LNCaP clone FGC (cell line): ENCODE data around the gene SFI1.
A peak's percentile ranks its signal among the peaks of the same experiment; 100 is the strongest.
"Not testable (repeated sequence)": the region's sequence is repeated elsewhere in the genome, so short reads cannot be mapped to it uniquely, and the experiment has no call there.

Experiments
- DNase-seq: peaks from one replicate; pipeline ENCODE4 v3.0.0-alpha.2; 2011; ENCODE audit warnings: low read depth
- H3K4me3 ChIP-seq: 2 replicates; pipeline ENCODE4 v1.5.1; 2011; ENCODE audit warnings: mild to moderate bottlenecking, low read depth, low read length, control low read depth
- TF ChIP-seq, protein P1 (sequence below): IDR thresholded peaks from 2 replicates; pipeline ENCODE4 v1.5.1; 2012; ENCODE audit warnings: mild to moderate bottlenecking; ENCODE audit not compliant: control insufficient read depth, insufficient read depth; ENCODE audit errors: extremely low read depth

The SFI1 gene

GRCh38 chr22:31652088-31652487 is 155.8 kb downstream of the SFI1 start:
- H3K4me3 ChIP-seq: no peak overlapping the region
- DNase-seq: no peak
- TF ChIP-seq, protein P1, sequence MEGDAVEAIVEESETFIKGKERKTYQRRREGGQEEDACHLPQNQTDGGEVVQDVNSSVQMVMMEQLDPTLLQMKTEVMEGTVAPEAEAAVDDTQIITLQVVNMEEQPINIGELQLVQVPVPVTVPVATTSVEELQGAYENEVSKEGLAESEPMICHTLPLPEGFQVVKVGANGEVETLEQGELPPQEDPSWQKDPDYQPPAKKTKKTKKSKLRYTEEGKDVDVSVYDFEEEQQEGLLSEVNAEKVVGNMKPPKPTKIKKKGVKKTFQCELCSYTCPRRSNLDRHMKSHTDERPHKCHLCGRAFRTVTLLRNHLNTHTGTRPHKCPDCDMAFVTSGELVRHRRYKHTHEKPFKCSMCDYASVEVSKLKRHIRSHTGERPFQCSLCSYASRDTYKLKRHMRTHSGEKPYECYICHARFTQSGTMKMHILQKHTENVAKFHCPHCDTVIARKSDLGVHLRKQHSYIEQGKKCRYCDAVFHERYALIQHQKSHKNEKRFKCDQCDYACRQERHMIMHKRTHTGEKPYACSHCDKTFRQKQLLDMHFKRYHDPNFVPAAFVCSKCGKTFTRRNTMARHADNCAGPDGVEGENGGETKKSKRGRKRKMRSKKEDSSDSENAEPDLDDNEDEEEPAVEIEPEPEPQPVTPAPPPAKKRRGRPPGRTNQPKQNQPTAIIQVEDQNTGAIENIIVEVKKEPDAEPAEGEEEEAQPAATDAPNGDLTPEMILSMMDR: no peak

DNA sequence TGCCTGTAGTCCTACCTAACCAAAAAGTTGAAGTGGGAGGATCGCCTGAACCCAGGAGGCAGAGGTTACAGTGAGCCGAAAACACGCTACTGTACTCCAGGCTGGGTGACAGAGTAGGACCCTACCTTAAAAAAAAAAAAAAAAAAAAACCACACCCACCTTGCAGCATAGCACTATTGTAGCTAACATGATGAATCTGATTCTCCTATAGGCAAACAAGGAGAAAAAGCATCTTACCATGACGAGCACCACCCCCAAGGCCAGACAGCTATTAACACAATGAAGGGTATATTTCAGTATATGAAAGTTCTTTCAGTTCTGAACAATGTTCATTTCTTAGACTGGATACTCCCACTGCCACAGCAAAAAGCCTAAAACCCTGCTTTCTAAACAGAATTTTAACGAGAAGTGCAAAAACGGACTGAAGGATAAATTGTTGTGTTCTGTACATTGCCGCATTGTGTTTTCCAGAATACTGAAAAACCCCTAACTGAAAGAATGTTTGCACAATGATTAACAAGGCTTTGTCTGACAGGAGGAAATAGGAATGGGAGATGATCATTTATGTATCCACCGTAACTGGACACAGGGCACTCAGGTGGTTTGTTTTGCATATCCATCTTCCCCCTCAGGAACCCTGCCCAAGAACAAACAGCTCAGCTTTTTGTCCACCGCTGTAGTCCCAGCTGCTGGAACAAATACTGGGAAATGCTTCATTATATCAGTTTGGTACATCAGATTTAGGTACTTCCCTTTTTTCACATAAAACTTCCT is 156.8 kb downstream of the SFI1 start:
- H3K4me3 ChIP-seq: no peak overlapping the region
- peak; percentile 62 for DNase-seq
- TF ChIP-seq, protein P1: no peak

- TF ChIP-seq, protein P1: no peak
- no peak overlapping the region for H3K4me3 ChIP-seq
- DNase-seq: no peak
Observed at GRCh38 chr22:31653944-31654343, 157.6 kb downstream of the SFI1 start.

DNA sequence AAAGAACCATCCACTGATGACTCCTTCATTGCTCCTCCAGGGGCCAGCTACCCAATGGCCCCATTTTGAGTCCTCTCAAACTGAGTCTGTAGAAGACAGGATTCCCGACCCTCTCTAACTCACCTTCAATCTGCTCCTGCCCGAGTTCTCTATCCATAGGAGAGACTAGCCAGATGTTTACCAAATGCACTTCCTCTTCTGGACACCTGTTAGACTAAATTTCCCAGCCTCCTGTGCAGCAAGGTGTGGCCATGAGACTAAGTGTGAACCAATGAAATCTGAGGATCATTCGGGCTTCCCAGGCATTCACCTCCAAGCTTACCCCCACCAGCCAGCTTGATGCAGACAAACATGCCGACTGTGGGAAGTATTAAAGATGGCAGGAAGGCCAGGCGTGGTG is 158.1 kb downstream of the SFI1 start:
- TF ChIP-seq, protein P1: no peak
- no peak overlapping the region for H3K4me3 ChIP-seq
- no peak for DNase-seq

DNA sequence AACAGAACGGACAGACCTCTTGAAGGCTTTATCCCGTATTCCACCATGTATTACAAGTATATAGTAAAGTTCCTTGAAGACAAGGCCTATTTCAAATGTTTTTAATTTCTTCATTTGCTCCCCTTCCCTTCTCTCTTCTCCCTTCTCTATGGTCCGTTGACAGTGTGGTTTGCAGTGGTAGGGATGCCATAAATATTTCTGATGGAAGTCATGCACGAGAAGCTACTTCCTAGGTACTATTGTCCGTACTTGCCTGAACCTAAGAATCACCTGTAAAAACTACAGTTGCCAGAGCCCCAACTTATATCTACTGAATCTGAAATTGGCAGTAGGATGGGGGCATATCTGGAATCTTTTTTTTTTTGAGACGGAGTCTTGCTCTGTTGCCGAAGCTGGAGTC is 162.9 kb downstream of the SFI1 start:
- DNase-seq: no peak
- H3K4me3 ChIP-seq: no peak overlapping the region
- TF ChIP-seq, protein P1: no peak

DNA sequence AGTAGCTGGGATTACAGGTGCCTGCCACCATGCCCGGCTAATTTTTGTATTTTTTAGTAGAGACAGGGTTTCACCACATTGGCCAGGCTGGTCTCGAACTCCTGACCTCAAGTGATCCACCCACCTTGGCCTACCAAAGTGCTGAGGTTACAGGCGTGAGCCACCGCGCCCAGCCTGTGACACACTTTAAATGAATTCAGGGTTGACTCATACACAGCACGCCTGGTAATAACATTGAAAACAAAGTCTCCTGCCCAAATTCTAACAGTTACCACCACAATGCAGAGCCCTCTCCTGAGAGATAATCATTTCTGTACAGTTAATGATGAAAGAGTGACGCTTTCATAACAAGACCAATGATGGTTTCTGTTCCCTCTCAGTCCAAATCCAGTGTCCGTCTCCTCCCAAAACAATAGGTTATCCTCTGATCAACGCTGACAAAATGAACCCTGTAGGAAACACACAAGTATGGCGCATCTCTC is 164.6 kb downstream of the SFI1 start:
- peak overlapping the region; percentile 73 for H3K4me3 ChIP-seq
- not testable (repeated sequence) for DNase-seq

GRCh38 chr22:31661851-31662667 is 165.7 kb downstream of the SFI1 start, which contains the start of gene PISD:
PISD (minus strand) TSS chr22:31662215; CDS start chr22:31662208, 7 bp downstream.
- TF ChIP-seq, protein P1: no peak
- DNase-seq: peak; percentile 90
- peak within 1 kb of the TSS; percentile 73 for H3K4me3 ChIP-seq
